BE2C (cell line): ENCODE results near the gene GPATCH2.

Experiments
- DNase-seq: peaks from one replicate; pipeline ENCODE4 v3.0.0-alpha.2; 2020
- H3K27me3 ChIP-seq: fragments of 250-450 bp; sonication (Bioruptor Pico); 2 replicates; pipeline ENCODE4 v1.5.1; 2020; ENCODE audit warnings: mild to moderate bottlenecking
- H3K36me3 ChIP-seq: fragments of 250-450 bp; sonication (Bioruptor Pico); 2 replicates; pipeline ENCODE4 v1.5.1; 2020; ENCODE audit warnings: mild to moderate bottlenecking
- H3K4me1 ChIP-seq: fragments of 250-450 bp; sonication (Bioruptor Pico); 2 replicates; pipeline ENCODE4 v1.5.1; 2020
- H3K4me3 ChIP-seq: 2 replicates; pipeline ENCODE4 v1.5.1; 2011; ENCODE audit warnings: low read depth, low read length
- H3K9me3 ChIP-seq: fragments of 250-450 bp; sonication (Bioruptor Pico); 2 replicates; pipeline ENCODE4 v1.5.1; 2020
- CTCF ChIP-seq: IDR thresholded peaks from 2 replicates; pipeline ENCODE4 v1.5.1; 2012; ENCODE audit warnings: mild to moderate bottlenecking, low read depth, low read length

The GPATCH2 gene

DNA sequence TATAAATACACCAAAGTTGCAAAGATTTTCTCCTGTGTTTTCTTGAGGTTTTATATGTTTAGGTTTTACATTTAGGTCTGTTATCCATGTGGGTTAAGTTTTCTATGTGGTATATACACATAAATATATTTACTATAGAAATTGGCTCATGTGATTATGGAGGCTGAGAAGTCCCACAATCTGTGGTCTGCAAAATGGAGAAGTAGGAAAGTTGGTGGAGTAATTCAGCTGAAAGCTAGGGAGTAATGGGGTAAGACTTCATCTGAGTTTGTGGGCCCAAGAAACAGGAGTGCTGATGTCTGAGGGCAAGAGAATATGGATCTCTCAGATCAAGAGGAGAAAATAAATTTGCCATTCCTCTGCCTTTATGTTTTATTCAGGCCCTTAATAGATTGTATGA is 146.0 kb downstream of the GPATCH2 start:
- no peak for TF ChIP-seq CTCF
- no peak for DNase-seq
- H3K27me3 ChIP-seq: no peaks in the 10 kb centered on the region

DNA sequence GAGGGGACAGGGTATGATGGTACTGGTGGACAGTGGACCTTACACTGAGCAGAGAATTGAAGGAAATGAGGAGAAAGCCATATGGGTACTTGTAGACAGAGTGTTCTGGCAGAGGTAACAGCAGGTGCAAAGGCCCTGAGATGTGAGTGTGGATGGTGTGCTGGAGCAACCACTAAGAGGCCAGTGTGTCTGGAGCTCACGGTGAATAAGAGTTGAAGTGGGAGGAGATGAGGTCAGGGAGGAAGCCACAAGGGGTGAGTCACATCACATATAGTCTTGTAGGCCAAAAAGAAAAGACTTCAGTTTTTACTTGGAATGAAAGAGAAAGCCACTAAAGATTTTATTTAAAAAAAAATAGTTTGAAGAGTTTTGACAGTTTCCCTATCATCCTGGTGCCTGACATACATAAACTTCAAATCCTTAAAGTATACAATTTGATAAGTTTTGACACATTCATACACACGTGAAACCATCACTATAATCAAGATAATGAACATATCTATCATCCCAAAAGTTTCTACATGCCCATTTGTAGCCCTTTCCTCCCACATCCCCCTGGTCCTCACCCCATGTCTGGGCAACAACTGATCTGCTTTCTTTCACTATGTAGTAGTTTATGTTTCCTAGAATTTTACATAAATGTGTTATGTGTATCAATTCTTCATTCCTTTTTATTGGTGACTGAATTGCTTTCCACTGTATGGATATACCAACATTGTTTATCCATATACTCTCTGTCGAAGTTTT is 148.4 kb downstream of the GPATCH2 start:
- TF ChIP-seq CTCF: no peak
- Histone ChIP-seq H3K27me3 (no peaks in the 10 kb centered on the region), H3K9me3 (no peaks in the 10 kb centered on the region), H3K36me3 (no peaks in the 10 kb centered on the region), H3K4me1 (no peaks in the 10 kb centered on the region), H3K4me3 (no peak overlapping the region)
- no peak for DNase-seq

More for the DNA sequence above, 146.0 kb downstream of the GPATCH2 start:
- no peaks in the 10 kb centered on the region for H3K9me3 ChIP-seq
- no peaks in the 10 kb centered on the region for H3K4me1 ChIP-seq
- no peak overlapping the region for H3K4me3 ChIP-seq
- no peaks in the 10 kb centered on the region for H3K36me3 ChIP-seq

- H3K36me3 ChIP-seq: no peaks in the 10 kb centered on the region
- H3K4me1 ChIP-seq: no peaks in the 10 kb centered on the region
- H3K4me3 ChIP-seq: no peak overlapping the region
- DNase-seq: no peak
- TF ChIP-seq CTCF: no peak
- H3K27me3 ChIP-seq: no peaks in the 10 kb centered on the region
- H3K9me3 ChIP-seq: no peaks in the 10 kb centered on the region
Measured at GRCh38 chr1:217478450-217478849, 152.4 kb downstream of the GPATCH2 start.

DNA sequence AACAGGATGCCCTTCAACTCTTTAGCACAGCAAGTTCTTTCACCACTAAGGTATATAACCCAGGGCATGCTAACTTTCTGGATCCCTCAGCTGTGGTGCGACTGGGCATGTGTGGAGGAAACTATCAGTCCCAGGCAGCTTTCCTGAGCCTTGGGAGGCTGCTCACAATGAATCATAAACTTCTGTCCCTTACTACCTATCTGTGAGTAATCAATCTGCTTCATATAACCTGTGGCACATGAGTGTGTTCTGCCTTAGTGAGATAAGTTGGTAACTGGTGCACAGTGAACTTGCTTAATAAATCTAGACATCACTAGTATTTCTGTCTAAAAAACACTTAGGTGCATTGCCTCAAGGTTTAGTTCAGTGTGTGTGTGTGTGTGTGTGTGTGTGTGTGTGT is 158.0 kb downstream of the GPATCH2 start:
- H3K36me3 ChIP-seq: no peaks in the 10 kb centered on the region
- DNase-seq: no peak
- H3K27me3 ChIP-seq: no peaks in the 10 kb centered on the region
- TF ChIP-seq CTCF: no peak
- peaks cover 28% of the 10 kb centered on the region for H3K4me1 ChIP-seq
- H3K9me3 ChIP-seq: no peaks in the 10 kb centered on the region
- no peak overlapping the region for H3K4me3 ChIP-seq

DNA sequence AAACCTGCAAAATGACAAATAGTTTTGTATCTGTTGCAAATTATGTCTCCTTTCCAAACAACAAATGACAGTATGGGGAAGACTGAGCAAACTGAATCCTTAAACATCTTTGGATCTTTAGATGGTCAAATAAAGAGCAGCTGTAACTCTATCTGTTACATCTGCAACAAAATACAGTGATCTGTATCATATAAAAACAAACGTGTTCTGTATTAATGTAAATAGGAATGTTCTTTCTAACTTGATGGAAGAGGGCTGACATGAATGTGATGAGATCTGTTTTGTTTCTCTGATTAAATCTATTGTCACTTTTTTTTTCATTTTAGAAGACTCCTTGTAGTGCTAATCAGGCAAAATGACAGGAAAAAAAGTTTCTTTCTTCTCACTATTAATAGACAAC is 159.5 kb downstream of the GPATCH2 start:
- H3K9me3 ChIP-seq: no peaks in the 10 kb centered on the region
- H3K27me3 ChIP-seq: no peaks in the 10 kb centered on the region
- H3K36me3 ChIP-seq: no peaks in the 10 kb centered on the region
- no peak overlapping the region for H3K4me3 ChIP-seq
- H3K4me1 ChIP-seq: peaks cover 28% of the 10 kb centered on the region
- TF ChIP-seq CTCF: no peak
- DNase-seq: no peak

DNA sequence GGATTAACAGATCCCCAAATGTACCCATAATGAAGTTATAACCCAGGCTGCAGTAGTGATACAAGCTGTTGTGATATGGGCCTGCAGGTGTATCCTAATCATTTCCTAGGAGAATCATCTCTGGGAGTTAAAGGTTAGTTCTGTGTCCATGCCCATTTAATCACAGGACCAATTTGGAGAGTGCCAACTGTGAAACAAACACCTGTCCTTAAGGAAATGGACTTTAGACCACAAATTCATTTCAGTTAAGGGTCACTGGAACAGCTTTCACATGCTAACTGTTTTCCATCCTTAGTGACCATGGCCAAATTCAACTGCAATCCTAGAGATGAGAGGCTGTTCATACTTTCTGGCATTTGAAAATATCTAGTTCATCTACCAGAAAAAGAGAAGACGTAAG is 160.9 kb downstream of the GPATCH2 start:
- H3K36me3 ChIP-seq: no peaks in the 10 kb centered on the region
- DNase-seq: no peak

More for the DNA sequence above, 160.9 kb downstream of the GPATCH2 start:
- Histone ChIP-seq H3K4me3 (no peak overlapping the region), H3K9me3 (no peaks in the 10 kb centered on the region), H3K27me3 (no peaks in the 10 kb centered on the region), H3K4me1 (peaks cover 28% of the 10 kb centered on the region)
- no peak for TF ChIP-seq CTCF
